Activated B cell treated with CpG ODN at 0.5 μM for 24 hours (primary cell): Measurements from ENCODE around the gene RHEB. TPM values are rescaled to one million over a fixed set of nuclear protein-coding genes. Genes with fewer than 3 reads are reported as not detected.
A peak's percentile ranks its signal among the peaks of the same experiment; 100 is the strongest.

Experiments
- ATAC-seq: fragments of 200-7000 bp; cut with Tn5 transposase; one replicate; pipeline ENCODE4 v1.10.0; 2021; ENCODE audit warnings: low read depth, mild to moderate bottlenecking, moderate library complexity
- CTCF ChIA-PET: fragments of 350-600 bp; sonication (Branson Sonifier 250); formaldehyde crosslinking; loops from one replicate; lab custom pipeline; 2021; ENCODE audit warnings: antibody characterized with exemption; lab: Charles Lee
- POLR2A ChIA-PET: fragments of 350-600 bp; sonication (Branson Sonifier 250); formaldehyde crosslinking; loops from one replicate; lab custom pipeline; 2021; ENCODE audit warnings: antibody characterized with exemption; lab: Charles Lee
- DNase-seq: peaks from one replicate; pipeline ENCODE4 v3.0.0; 2022
- H3K27ac Mint-ChIP-seq: one replicate; pipeline ENCODE4 v1.8.0; 2020; ENCODE audit warnings: mixed read lengths
- H3K27me3 Mint-ChIP-seq: one replicate; pipeline ENCODE4 v1.8.0; 2021; ENCODE audit warnings: mixed read lengths
- H3K36me3 Mint-ChIP-seq: one replicate; pipeline ENCODE4 v1.8.0; 2021; ENCODE audit warnings: low read depth, mixed read lengths
- H3K4me1 Mint-ChIP-seq: one replicate; pipeline ENCODE4 v1.8.0; 2021; ENCODE audit warnings: mixed read lengths
- H3K4me3 Mint-ChIP-seq: one replicate; pipeline ENCODE4 v1.8.0; 2020; ENCODE audit warnings: mild to moderate bottlenecking, mixed read lengths
- H3K9me3 Mint-ChIP-seq: one replicate; pipeline ENCODE4 v1.8.0; 2020; ENCODE audit warnings: mixed read lengths
- CTCF ChIP-seq: fragments of 200-600 bp; IDR thresholded peaks from one replicate; pipeline ENCODE4 v1.8.0; 2022; ENCODE audit warnings: antibody characterized with exemption, mild to moderate bottlenecking
- intact Hi-C: fragments of 100-400 bp; cut with micrococcal nuclease; formaldehyde crosslinking; loops from one replicate; pipeline ENCODE4 v1.15.1; 2024
- total RNA-seq: library from RNA; stranded (reverse); gene quantifications from 2 replicates; pipeline ENCODE4 v1.2.3, GENCODE V29; 2022

The RHEB gene
- total RNA-seq, 1 donor from 2014 or later: 32.8 TPM

GRCh38 chr7:151451156-151451555, 68.5 kb downstream of the RHEB start:
- ChIA-PET CTCF (no interaction called here), POLR2A (no interaction called here)
- intact Hi-C loops: no loop called here
- no peak for DNase-seq
- Mint-ChIP-seq H3K9me3 (no peaks in the 10 kb centered on the region), H3K4me3 (no peak overlapping the region), H3K27ac (no peak overlapping the region), H3K4me1 (peaks cover 3% of the 10 kb centered on the region), H3K27me3 (peaks cover 7% of the 10 kb centered on the region), H3K36me3 (no peaks in the 10 kb centered on the region)
- no peak for ATAC-seq
- TF ChIP-seq CTCF: no peak

GRCh38 chr7:151449990-151450389, 69.7 kb downstream of the RHEB start:
- CTCF ChIA-PET: interaction anchor here (0.7 to 4.4 kb wide), 6 partner anchors 10 to 309 kb away, joined by 3 to 77 read pairs (median 11); partner anchors contain the start of gene CRYGN
- H3K36me3 Mint-ChIP-seq: no peaks in the 10 kb centered on the region
- intact Hi-C loops: loop anchor here (2.0 to 5.0 kb wide), 2 partner anchors 49 to 68 kb away; no protein-coding TSS in a partner anchor
- POLR2A ChIA-PET: no interaction called here
- ATAC-seq (no peak), DNase-seq (no peak)
- peaks cover 13% of the 10 kb centered on the region for H3K27me3 Mint-ChIP-seq
- no peaks in the 10 kb centered on the region for H3K9me3 Mint-ChIP-seq
- no peak overlapping the region for H3K4me3 Mint-ChIP-seq
- no peak overlapping the region for H3K27ac Mint-ChIP-seq
- no peak for TF ChIP-seq CTCF
- peaks cover 3% of the 10 kb centered on the region for H3K4me1 Mint-ChIP-seq

- intact Hi-C loops: loop anchor here (1.0 to 5.0 kb wide), 7 partner anchors 48 to 311 kb away; no protein-coding TSS in a partner anchor
- ChIA-PET POLR2A (interaction anchor here (0.6 to 1.0 kb wide), 5 partner anchors 82 to 133 kb away, joined by 3 to 4 read pairs (median 3); no protein-coding TSS in a partner anchor), CTCF (interaction anchor here (0.7 to 4.4 kb wide), 16 partner anchors 11 to 311 kb away, joined by 3 to 77 read pairs (median 4); partner anchors contain the start of gene RHEB)
- peaks cover 14% of the 10 kb centered on the region for H3K27me3 Mint-ChIP-seq
- H3K4me3 Mint-ChIP-seq: peak overlapping the region; percentile 79
- no peak overlapping the region for H3K27ac Mint-ChIP-seq
- ATAC-seq: peak; percentile 86
- no peak for TF ChIP-seq CTCF
- H3K36me3 Mint-ChIP-seq: no peaks in the 10 kb centered on the region
- H3K4me1 Mint-ChIP-seq: peaks cover 3% of the 10 kb centered on the region
- no peaks in the 10 kb centered on the region for H3K9me3 Mint-ChIP-seq
- DNase-seq: peak; percentile 70
These were observed 71.1 kb downstream of the RHEB start for GRCh38 chr7:151448261-151449252.

- H3K9me3 Mint-ChIP-seq: no peaks in the 10 kb centered on the region
- DNase-seq (no peak), ATAC-seq (no peak)
- H3K27ac Mint-ChIP-seq: no peak overlapping the region
- H3K36me3 Mint-ChIP-seq: no peaks in the 10 kb centered on the region
- TF ChIP-seq CTCF: no peak
- intact Hi-C loops: loop anchor here (1.0 to 5.0 kb wide), 7 partner anchors 47 to 311 kb away; no protein-coding TSS in a partner anchor
- peak overlapping the region; percentile 79 for H3K4me3 Mint-ChIP-seq
- H3K4me1 Mint-ChIP-seq: peaks cover 3% of the 10 kb centered on the region
- ChIA-PET CTCF (interaction anchor here (0.8 to 4.4 kb wide), 13 partner anchors 10 to 311 kb away, joined by 3 to 77 read pairs (median 8); partner anchors contain the start of gene RHEB), POLR2A (interaction anchor here (0.8 to 1.0 kb wide), 4 partner anchors 81 to 133 kb away, joined by 3 to 4 read pairs (median 3); no protein-coding TSS in a partner anchor)
- H3K27me3 Mint-ChIP-seq: peaks cover 19% of the 10 kb centered on the region
These were observed 71.8 kb downstream of the RHEB start for GRCh38 chr7:151447901-151448260.
